Endothelial cell of umbilical vein (primary cell): ENCODE results near the gene THBD. TPM values are rescaled to one million over a fixed set of nuclear protein-coding genes. Genes with fewer than 3 reads are reported as not detected.

Experiments used
- BruUV-seq: library from RNA; stranded (reverse); fragments of 400-500 nt; replicated peaks from 2 replicates; lab custom pipeline; 2021; lab: Mats Ljungman, UMichigan
- CTCF ChIA-PET: fragments of 300-600, 350-600 bp; sonication (Branson Sonifier 250); formaldehyde crosslinking; loops from one replicate; lab custom pipeline; 2021; ENCODE audit warnings: antibody characterized with exemption, inconsistent platforms; lab: Charles Lee
- POLR2A ChIA-PET: fragments of 300-600, 350-600 bp; sonication (Branson Sonifier 250); formaldehyde crosslinking; loops from one replicate; lab custom pipeline; 2021; ENCODE audit warnings: antibody characterized with exemption, inconsistent platforms; lab: Charles Lee
- DNase-seq: peaks from one replicate; pipeline ENCODE4 v3.0.0-alpha.2; 2011; ENCODE audit warnings: low read depth, low spot score
- FAIRE-seq: peaks from 2 replicates; lab custom pipeline; 2011; peaks lifted over from hg19 to GRCh38; lab: Jason Lieb, UNC
- H2AFZ ChIP-seq: 2 replicates; pipeline ENCODE4 v1.6.0; 2012; ENCODE audit warnings: low read depth, low read length, control low read depth, inconsistent platforms
- H3K27ac ChIP-seq: 2 replicates; pipeline ENCODE4 v1.5.1; 2011; ENCODE audit warnings: low read depth, mild to moderate bottlenecking, control low read depth, low read length, moderate library complexity; ENCODE audit not compliant: insufficient read depth
- H3K27me3 ChIP-seq, 2 experiments: 2 replicates each; pipeline versions ENCODE4 v1.6.0 to v1.6.1; 2011; ENCODE audit warnings: low read length in 2 of 2, mixed read lengths in 1 of 2; ENCODE audit not compliant: control insufficient read depth in 2 of 2, insufficient read depth in 2 of 2
- H3K36me3 ChIP-seq, 2 experiments: 2 replicates in 1 of 2; 3 replicates in 1 of 2; pipeline ENCODE4 v1.5.1; 2011; ENCODE audit warnings: low read length in 2 of 2, mild to moderate bottlenecking in 1 of 2, moderate library complexity in 1 of 2; ENCODE audit not compliant: control insufficient read depth in 2 of 2, insufficient read depth in 2 of 2; ENCODE audit errors: extremely low read depth in 1 of 2
- H3K4me1 ChIP-seq: 3 replicates; pipeline ENCODE4 v1.5.1; 2011; ENCODE audit warnings: mild to moderate bottlenecking, low read length; ENCODE audit not compliant: control insufficient read depth, insufficient read depth; ENCODE audit errors: extremely low read depth
- H3K4me2 ChIP-seq: 2 replicates; pipeline ENCODE4 v1.6.1; 2011; ENCODE audit warnings: low read length, control low read depth, mixed read lengths; ENCODE audit not compliant: insufficient read depth
- H3K4me3 ChIP-seq, 3 experiments: fragments of 200-600 bp in 1 of 3; sonication (generic), shearing (Covaris generic) in 1 of 3; replicated peaks in 1 of 3; 2 replicates each; pipeline ENCODE4 v1.5.1; 2011 to 2016; ENCODE audit warnings: control low read depth in 3 of 3, low read length in 3 of 3, mild to moderate bottlenecking in 2 of 3, inconsistent platforms in 1 of 3, low read depth in 1 of 3, moderate library complexity in 1 of 3; ENCODE audit not compliant: insufficient read depth in 1 of 3
- H3K79me2 ChIP-seq: 2 replicates; pipeline ENCODE4 v1.6.0; 2012; ENCODE audit warnings: low read length, inconsistent platforms; ENCODE audit not compliant: control insufficient read depth, insufficient read depth
- H3K9ac ChIP-seq: replicated peaks from 2 replicates; pipeline ENCODE3; 2011; ENCODE audit warnings: low read length, control low read depth; ENCODE audit not compliant: insufficient read depth; ENCODE audit errors: extremely low read depth
- H3K9me1 ChIP-seq: replicated peaks from 3 replicates; pipeline ENCODE4 v1.6.0; 2011; ENCODE audit warnings: mild to moderate bottlenecking, low read length; ENCODE audit not compliant: control insufficient read depth, insufficient read depth; ENCODE audit errors: extremely low read depth
- H3K9me3 ChIP-seq: replicated peaks from 2 replicates; pipeline ENCODE4 v1.5.1; 2012; ENCODE audit warnings: low read length, inconsistent platforms; ENCODE audit not compliant: control insufficient read depth, insufficient read depth
- H4K20me1 ChIP-seq: replicated peaks from 2 replicates; pipeline ENCODE3; 2011; ENCODE audit warnings: mild to moderate bottlenecking, low read length; ENCODE audit not compliant: control insufficient read depth, insufficient read depth; ENCODE audit errors: extremely low read depth
- CTCF ChIP-seq, 2 donors: IDR thresholded peaks; 1 replicate in 1 of 2; 2 replicates in 1 of 2; pipeline ENCODE4 v1.5.1; 2011; ENCODE audit warnings: low read length in 2 of 2, mild to moderate bottlenecking in 2 of 2, moderate library complexity in 2 of 2, control low read depth in 1 of 2, inconsistent platforms in 1 of 2, low read depth in 1 of 2; ENCODE audit not compliant: insufficient read depth in 1 of 2; ENCODE audit errors: extremely low read depth in 1 of 2
- EZH2 ChIP-seq: IDR thresholded peaks from 2 replicates; pipeline ENCODE4 v1.6.1; 2012; ENCODE audit warnings: borderline replicate concordance, low read depth, mild to moderate bottlenecking, moderate library complexity, low read length, inconsistent platforms; ENCODE audit not compliant: severe bottlenecking
- FOS ChIP-seq: IDR thresholded peaks from 2 replicates; pipeline ENCODE4 v1.6.1; 2011; ENCODE audit warnings: mild to moderate bottlenecking, low read length, moderate library complexity, borderline replicate concordance; ENCODE audit not compliant: insufficient read depth
- GATA2 ChIP-seq: IDR thresholded peaks from 2 replicates; pipeline ENCODE4 v1.7.0; 2011; ENCODE audit warnings: low read depth, mild to moderate bottlenecking, moderate library complexity, mixed read lengths, low read length; ENCODE audit not compliant: insufficient read length, insufficient read depth
- JUN ChIP-seq: IDR thresholded peaks from 2 replicates; pipeline ENCODE4 v1.6.1; 2011; ENCODE audit warnings: borderline replicate concordance, low read depth; ENCODE audit not compliant: insufficient read length, insufficient read depth
- MYC ChIP-seq: IDR thresholded peaks from one replicate; pipeline ENCODE4 v1.6.1; 2011; ENCODE audit warnings: mild to moderate bottlenecking, low read depth, low read length
- POLR2A ChIP-seq: IDR thresholded peaks from 2 replicates; pipeline ENCODE4 v1.6.1; 2012; ENCODE audit warnings: low read depth, mild to moderate bottlenecking, control low read depth, low read length
- POLR2AphosphoS5 ChIP-seq: IDR thresholded peaks from 2 replicates; pipeline ENCODE4 v1.6.1; 2012; ENCODE audit warnings: low read depth, mild to moderate bottlenecking, control low read depth, low read length, moderate library complexity; ENCODE audit not compliant: insufficient read depth
- dilution Hi-C: fragments of 300-500 bp; cut with MboI; formaldehyde crosslinking; loops from one replicate; pipeline ENCODE4 v1.15.0; 2019; ENCODE audit warnings: low sequenced_read_pairs; ENCODE audit not compliant: extremely low pct_ligation_motif_present
- intact Hi-C: fragments of 100-400 bp; cut with micrococcal nuclease; formaldehyde crosslinking; loops from one replicate; pipeline ENCODE4 v1.10.0; 2022
- polyA plus RNA-seq, 4 experiments: library from polyadenylated mRNA; depleted of rRNA in 3 of 4; stranded (reverse) in 3 of 4; unstranded in 1 of 4; fragments of >200 nt; gene quantifications; 2 replicates each; pipeline versions ENCODE4 v1.2.1 to v1.2.3, GENCODE V29; 2011 to 2012; ENCODE audit warnings: missing spikeins in 1 of 4
- total RNA-seq: library from RNA; stranded (reverse); gene quantifications from 2 replicates; pipeline ENCODE4 v1.2.3, GENCODE V29; 2021
- TF ChIP-seq, protein P1 (sequence below): IDR thresholded peaks from 2 replicates; pipeline ENCODE4 v1.6.1; 2011; ENCODE audit not compliant: insufficient read depth, insufficient read length

THBD gene
- total and polyA plus RNA-seq, 2 donors (not counting 3 experiments of a cell fraction or from before 2014, with no cell fraction given) = 17.1 to 28.0 TPM

- no peak for FAIRE-seq
- Histone ChIP-seq H3K9ac (no peak overlapping the region), H4K20me1 (no peaks in the 10 kb centered on the region), H3K79me2 (no peaks in the 10 kb centered on the region), H3K4me3 (no peak overlapping the region), H3K27ac (no peak overlapping the region), H3K4me2 (no peak overlapping the region), H2AFZ (no peak overlapping the region), H3K9me3 (no peaks in the 10 kb centered on the region), H3K4me1 (peaks cover 27% of the 10 kb centered on the region), H3K27me3 (no peaks in the 10 kb centered on the region), H3K9me1 (no peaks in the 10 kb centered on the region), H3K36me3 (no peaks in the 10 kb centered on the region)
- dilution Hi-C loops (no loop called here), intact Hi-C loops (no loop called here)
- ChIA-PET CTCF (interaction anchor here (1.0 to 1.8 kb wide), 2 partner anchors 46 kb away, joined by 3 to 5 read pairs; no protein-coding TSS in a partner anchor), POLR2A (no interaction called here)
- peak; percentile 36 for DNase-seq
- BruUV-seq = no TSS peak
- TF ChIP-seq MYC = no peak
- no peak for TF ChIP-seq GATA2
- no peak for TF ChIP-seq FOS
- no peak for TF ChIP-seq CTCF (IDR thresholded peaks at IDR 0.05; ENCODE audit: extremely low read depth in 1 of 2, insufficient read depth in 1 of 2, low read depth in 1 of 2, low read length in 2 of 2)
- no peak for TF ChIP-seq JUN
- no peak for TF ChIP-seq POLR2A
- no peak for TF ChIP-seq POLR2AphosphoS5
- TF ChIP-seq, protein P1, sequence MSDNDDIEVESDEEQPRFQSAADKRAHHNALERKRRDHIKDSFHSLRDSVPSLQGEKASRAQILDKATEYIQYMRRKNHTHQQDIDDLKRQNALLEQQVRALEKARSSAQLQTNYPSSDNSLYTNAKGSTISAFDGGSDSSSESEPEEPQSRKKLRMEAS = no peak
- TF ChIP-seq EZH2 = no peak
Measured at GRCh38 chr20:23096986-23097520, 47.6 kb upstream of the THBD start.
